ENCODE measurements around the gene SACM1L.
"Not testable (repeated sequence)": the region's sequence is repeated elsewhere in the genome, so short reads cannot be mapped to it uniquely, and the experiment has no call there.

The SACM1L gene

GRCh38 chr3:45737234-45737633 is 48.0 kb downstream of the SACM1L start:
- no peak for DNase-seq (ENCODE audit: low read depth in 1 of 2, low spot score in 1 of 2)

GRCh38 chr3:45739991-45740390 is 50.8 kb downstream of the SACM1L start:
- DNase-seq (ENCODE audit: low read depth in 1 of 2, low spot score in 1 of 2) = no peak

GRCh38 chr3:45741247-45741646 is 52.1 kb downstream of the SACM1L start:
- no peak for DNase-seq (ENCODE audit: low read depth in 1 of 2, low spot score in 1 of 2)

GRCh38 chr3:45741742-45742460 is 52.7 kb downstream of the SACM1L start:
- no peak for DNase-seq (ENCODE audit: low read depth in 1 of 2, low spot score in 1 of 2)

GRCh38 chr3:45742461-45743089 is 53.4 kb downstream of the SACM1L start:
- DNase-seq (ENCODE audit: low read depth in 1 of 2, low spot score in 1 of 2) = no peak

- DNase-seq (ENCODE audit: low read depth in 1 of 2, low spot score in 1 of 2) = no peak
Observed at GRCh38 chr3:45746165-45746776, 57.1 kb downstream of the SACM1L start.

- no peak for DNase-seq (ENCODE audit: low read depth in 1 of 2, low spot score in 1 of 2)
Observed at GRCh38 chr3:45746777-45747622, 57.8 kb downstream of the SACM1L start.

GRCh38 chr3:45748068-45748467 is 58.9 kb downstream of the SACM1L start:
- DNase-seq (ENCODE audit: low read depth in 1 of 2, low spot score in 1 of 2) = no peak

- not testable (repeated sequence) for DNase-seq (ENCODE audit: low read depth in 1 of 2, low spot score in 1 of 2)
Observed at GRCh38 chr3:45749036-45749600, 59.9 kb downstream of the SACM1L start.

GRCh38 chr3:45749880-45750279 is 60.7 kb downstream of the SACM1L start:
- DNase-seq (ENCODE audit: low read depth in 1 of 2, low spot score in 1 of 2) = no peak

GRCh38 chr3:45751537-45752242 is 62.5 kb downstream of the SACM1L start:
- no peak for DNase-seq (ENCODE audit: low read depth in 1 of 2, low spot score in 1 of 2)

GRCh38 chr3:45753095-45753494 is 63.9 kb downstream of the SACM1L start:
- DNase-seq (ENCODE audit: low read depth in 1 of 2, low spot score in 1 of 2) = no peak

- DNase-seq (ENCODE audit: low read depth in 1 of 2, low spot score in 1 of 2) = no peak
Observed at GRCh38 chr3:45754461-45754860, 65.3 kb downstream of the SACM1L start.

- DNase-seq (ENCODE audit: low read depth in 1 of 2, low spot score in 1 of 2) = no peak
Observed at GRCh38 chr3:45756055-45756454, 66.9 kb downstream of the SACM1L start.

- DNase-seq (ENCODE audit: low read depth in 1 of 2, low spot score in 1 of 2) = not testable (repeated sequence)
Observed at GRCh38 chr3:45757141-45757540, 67.9 kb downstream of the SACM1L start.

GRCh38 chr3:45758871-45759270 is 69.7 kb downstream of the SACM1L start:
- DNase-seq (ENCODE audit: low read depth in 1 of 2, low spot score in 1 of 2) = no peak

GRCh38 chr3:45759851-45760250 is 70.7 kb downstream of the SACM1L start:
- DNase-seq (ENCODE audit: low read depth in 1 of 2, low spot score in 1 of 2) = no peak

GRCh38 chr3:45760878-45761711 is 71.9 kb downstream of the SACM1L start:
- peak in 1 of 2 donors; percentile 30 for DNase-seq (ENCODE audit: low read depth in 1 of 2, low spot score in 1 of 2)

GRCh38 chr3:45761831-45762230 is 72.6 kb downstream of the SACM1L start:
- DNase-seq (ENCODE audit: low read depth in 1 of 2, low spot score in 1 of 2) = no peak
